GM12875 (cell line): ENCODE data around the gene C16orf90.

Experiments used
- H3K4me3 ChIP-seq: one replicate; pipeline ENCODE4 v1.5.1; 2011; ENCODE audit warnings: low read depth, low read length, control low read depth
- CTCF ChIP-seq: IDR thresholded peaks from 2 replicates; pipeline ENCODE4 v1.5.1; 2011; ENCODE audit warnings: low read depth, mild to moderate bottlenecking, control low read depth, inconsistent platforms, low read length, moderate library complexity, borderline replicate concordance; ENCODE audit not compliant: insufficient read depth

The C16orf90 gene

GRCh38 chr16:3460585-3460984 lies 34.7 kb downstream of the C16orf90 start:
- no peak for TF ChIP-seq CTCF
- H3K4me3 ChIP-seq = no peak overlapping the region

GRCh38 chr16:3460121-3460520 lies 35.2 kb downstream of the C16orf90 start:
- no peak for TF ChIP-seq CTCF
- H3K4me3 ChIP-seq = no peak overlapping the region

- H3K4me3 ChIP-seq = peak overlapping the region; percentile 3
- no peak for TF ChIP-seq CTCF
Measured at GRCh38 chr16:3459401-3460090, 35.7 kb downstream of the C16orf90 start.

GRCh38 chr16:3458852-3459361 lies 36.4 kb downstream of the C16orf90 start:
- TF ChIP-seq CTCF = no peak
- peak overlapping the region; percentile 78 for H3K4me3 ChIP-seq

- peak overlapping the region; percentile 78 for H3K4me3 ChIP-seq
- TF ChIP-seq CTCF = no peak
Measured at GRCh38 chr16:3458278-3458851, 36.9 kb downstream of the C16orf90 start.

GRCh38 chr16:3457434-3458252 lies 37.6 kb downstream of the C16orf90 start:
- peak overlapping the region; percentile 78 for H3K4me3 ChIP-seq
- TF ChIP-seq CTCF = peak; percentile 71
